ENCODE results near the gene DNAJB11.
A peak's percentile ranks its signal among the peaks of the same experiment; 100 is the strongest.
"Not testable (repeated sequence)": the region's sequence is repeated elsewhere in the genome, so short reads cannot be mapped to it uniquely, and the experiment has no call there.

The DNAJB11 gene

DNA sequence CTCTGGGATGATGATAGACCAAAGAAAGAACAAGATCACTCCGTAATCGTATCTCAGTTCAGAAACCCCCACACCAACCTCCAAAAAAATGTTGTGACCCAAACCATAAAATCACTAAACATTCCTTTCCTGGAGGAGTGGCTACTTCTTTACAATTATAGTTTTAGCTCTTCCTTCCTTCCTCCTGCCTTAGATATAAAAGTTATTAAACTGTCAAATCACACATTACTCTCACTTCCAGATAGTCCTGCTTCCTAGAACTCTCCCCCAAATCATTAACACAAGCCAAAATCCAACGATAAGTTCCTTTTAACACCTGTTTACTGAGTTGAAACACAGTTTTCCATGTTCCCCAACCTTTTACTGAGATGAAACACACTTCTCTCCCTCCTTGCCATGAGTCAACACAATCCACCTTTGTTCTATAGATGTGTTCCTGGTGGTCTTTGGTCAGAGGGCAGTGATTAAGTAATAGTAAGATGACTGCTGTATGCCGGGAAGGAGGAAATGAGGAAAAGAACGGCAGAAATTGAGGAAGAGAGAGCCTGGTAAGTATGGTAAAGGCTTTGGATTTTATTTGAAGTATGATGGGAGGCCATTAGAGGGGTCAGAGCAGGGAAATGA, 18.0 kb upstream of the DNAJB11 start:
- no peak for DNase-seq

DNA sequence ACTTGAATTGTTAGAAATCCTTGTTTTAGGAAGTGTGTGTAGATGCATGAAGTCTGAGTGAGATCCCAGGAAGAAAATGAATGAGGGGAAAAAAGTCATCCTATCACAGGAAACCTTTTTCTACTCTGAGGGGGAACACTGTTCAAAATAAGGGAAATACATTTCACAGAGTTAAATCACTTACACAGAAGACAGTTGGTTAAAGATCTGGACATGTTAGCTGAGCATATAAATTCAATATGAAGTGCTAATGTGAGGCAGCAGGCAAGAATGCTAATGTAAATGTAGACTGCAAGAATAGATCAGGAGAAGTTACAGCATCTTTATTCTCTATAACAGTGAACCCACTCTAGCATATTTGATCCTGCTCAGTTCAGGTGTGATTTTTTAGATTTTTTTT, 5.9 kb upstream of the DNAJB11 start:
- no peak for DNase-seq

DNA sequence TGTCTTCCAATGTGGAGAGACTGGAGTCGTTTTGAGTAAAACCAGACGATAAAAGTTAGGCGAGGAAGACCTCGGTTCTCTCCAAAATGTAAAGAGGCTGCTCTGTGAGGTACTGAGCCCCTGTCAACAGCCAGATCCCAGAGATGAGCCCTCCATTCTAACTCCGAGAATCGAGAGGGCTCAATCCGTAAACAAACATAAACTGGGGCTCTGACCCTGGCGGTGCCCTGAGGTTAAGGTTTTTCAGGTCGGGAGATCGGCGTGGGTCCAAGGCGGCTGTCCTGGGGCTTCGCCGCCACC, 3.8 kb upstream of the DNAJB11 start:
- DNase-seq = no peak

DNA sequence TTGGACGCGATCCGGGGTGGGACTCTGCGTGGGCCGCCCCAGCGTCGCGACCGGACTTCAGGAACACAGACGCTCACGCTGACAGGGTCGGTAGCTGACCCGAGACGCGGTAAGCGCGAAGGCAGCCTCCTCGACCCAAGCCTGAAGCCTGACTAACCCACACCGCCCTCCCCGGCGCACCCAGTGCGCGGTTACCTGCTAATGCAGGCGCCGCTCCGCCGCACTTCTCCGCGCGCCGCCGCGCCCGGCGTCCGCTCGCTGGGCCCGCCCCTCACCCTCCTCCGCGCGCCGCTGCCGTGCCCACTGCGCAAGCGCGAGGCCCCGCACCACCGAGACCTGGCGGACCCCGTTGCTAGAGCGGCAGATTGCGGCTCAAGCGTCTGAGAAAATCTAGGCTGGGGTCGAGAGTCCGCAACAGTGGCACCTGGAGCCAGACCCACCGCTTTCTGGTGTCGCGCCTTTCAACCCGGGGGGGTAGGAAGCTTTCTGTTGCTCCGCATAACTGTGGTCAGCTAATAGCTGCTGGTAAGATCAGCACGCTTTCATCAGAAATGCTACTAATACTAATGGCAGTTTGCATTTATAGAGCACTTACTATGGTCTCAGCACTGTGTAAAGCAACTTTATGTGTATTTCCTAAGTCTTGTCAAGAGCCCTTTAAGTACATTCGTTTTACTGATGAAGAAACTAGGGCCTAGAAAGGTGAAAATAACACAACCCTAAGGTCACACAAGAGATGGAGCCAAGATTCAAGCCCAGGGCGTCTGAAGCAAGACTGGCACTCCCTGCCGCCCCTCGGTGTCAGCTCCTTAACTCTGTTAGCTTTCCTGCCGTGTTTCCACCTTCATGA, 3.2 kb upstream of the DNAJB11 start, which contains the start of gene TBCCD1:
Gene TBCCD1 (minus strand): TSS at position 268 of the 850 bp plus-strand sequence. CDS start 3,010 bp downstream, outside the sequence.
- DNase-seq = peak; percentile 74

DNA sequence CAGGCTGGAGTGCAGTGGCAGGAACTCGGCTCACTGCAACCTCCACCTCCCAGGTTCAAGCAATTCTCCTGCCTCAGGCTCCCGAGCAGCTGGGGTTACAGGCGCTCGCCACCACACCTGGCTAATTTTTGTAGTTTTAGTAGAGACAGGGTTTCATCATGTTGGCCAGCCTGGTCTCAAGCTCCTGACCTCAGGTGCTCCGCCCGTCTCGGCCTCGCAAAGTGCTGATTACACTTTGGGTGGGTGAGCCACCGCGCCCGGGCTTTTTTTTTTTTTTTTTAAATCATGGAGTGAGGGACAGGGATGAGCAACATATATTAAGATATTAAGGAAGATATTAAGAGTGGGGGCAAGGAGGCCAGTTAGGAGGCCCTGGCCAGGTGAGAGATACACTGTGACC, 1.2 kb upstream of the DNAJB11 start:
- DNase-seq = not testable (repeated sequence)

DNA sequence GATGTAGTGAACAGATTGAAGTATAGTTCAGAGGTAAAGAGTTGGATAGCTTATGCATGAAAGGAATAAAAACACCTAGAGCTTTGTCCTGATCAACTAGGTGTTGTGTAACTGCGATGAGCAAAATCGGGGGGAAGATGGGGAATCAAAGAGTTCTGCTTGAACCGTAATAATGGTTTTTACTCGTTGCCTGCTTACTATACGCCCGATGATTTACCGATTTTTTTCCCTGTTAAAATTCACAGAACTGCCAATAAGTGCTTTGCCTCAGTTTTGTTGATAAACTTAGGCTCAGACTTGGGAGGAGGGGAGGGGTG, 783 bp upstream of the DNAJB11 start:
- no peak for DNase-seq

DNA sequence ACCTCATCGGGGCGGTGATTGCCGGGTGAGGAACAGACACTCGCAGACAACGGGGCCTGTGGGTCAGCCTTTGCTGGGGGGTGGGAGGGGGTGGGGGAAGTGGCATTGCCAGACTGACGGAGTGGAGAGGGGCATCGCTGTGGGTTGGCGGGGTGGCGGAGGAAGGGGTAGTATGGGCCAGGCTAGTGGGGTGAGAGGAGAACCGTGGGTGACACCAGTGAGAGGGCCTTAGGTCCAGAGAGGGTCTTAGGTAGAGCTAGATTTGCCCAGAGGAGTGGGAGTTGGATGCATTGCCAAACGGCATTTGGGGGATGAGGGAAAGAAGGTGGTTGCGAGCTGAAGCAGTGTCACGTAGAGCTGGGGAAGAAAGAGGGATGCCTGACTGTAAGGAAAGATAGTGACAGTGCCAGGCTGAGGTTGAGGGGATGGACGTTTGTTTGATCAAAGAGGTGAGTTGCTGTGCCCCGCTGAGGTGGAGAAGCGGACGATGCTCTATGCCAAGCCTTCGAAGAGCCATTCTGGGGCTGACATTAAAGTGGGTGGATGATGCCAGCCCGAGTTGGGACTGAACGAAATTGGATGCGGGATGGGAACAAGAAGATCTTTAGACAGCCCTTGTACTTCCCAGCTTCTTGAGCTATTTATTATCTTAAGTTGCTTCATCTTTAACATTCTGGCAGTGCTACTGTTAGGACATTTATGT, 572 bp downstream of the DNAJB11 start:
- DNase-seq = no peak

DNA sequence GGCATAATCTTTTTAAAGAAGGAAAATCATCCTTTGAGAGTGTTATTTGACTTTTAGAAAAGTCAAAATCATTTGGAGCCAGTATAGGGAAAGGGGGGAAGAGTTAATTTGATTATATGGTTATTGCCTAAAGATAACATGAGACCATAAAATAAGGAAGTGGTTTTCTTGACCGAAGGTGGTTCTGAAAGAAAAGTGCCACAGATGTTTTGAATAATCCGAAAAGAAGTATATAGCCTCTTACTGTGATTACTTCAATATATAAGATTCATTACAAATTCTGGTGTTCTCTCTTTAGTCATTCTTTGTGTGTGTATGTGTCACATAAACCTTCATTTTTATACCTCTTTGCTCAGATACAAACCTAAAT, 1.1 kb downstream of the DNAJB11 start:
- no peak for DNase-seq

DNA sequence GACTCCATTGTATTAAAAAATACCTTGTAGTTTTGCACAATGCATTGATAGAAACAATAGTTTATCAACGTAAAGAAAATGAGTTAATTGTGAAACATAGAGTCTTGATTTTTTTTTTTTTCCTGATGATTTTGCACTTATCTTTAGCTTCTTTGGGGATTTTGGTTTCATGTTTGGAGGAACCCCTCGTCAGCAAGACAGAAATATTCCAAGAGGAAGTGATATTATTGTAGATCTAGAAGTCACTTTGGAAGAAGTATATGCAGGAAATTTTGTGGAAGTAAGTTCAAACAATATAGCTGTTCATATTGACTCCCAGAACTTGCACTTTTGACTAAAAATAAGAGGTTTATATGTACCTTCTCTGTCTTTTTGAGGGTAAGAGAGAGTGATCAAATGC, 7.0 kb downstream of the DNAJB11 start:
- no peak for DNase-seq

DNA sequence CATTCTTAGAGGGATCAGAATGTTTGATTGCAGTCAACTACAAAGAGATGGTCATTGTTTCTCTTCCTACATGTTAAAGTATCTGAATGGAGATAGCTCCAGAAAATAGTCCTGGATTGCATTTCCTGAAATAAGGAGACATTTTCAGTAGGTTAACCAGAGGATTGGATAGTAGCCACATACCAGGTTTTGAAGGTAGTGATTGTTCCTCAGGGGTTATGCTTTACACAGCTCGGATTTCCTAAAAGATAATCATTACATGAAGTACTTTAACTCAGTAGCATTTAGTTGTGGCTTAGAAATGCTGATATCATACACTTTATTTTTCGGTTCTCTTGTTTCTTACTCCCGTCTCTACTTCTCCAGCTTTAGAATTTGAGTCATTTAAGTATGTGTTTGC, 10.3 kb downstream of the DNAJB11 start:
- no peak for DNase-seq

DNA sequence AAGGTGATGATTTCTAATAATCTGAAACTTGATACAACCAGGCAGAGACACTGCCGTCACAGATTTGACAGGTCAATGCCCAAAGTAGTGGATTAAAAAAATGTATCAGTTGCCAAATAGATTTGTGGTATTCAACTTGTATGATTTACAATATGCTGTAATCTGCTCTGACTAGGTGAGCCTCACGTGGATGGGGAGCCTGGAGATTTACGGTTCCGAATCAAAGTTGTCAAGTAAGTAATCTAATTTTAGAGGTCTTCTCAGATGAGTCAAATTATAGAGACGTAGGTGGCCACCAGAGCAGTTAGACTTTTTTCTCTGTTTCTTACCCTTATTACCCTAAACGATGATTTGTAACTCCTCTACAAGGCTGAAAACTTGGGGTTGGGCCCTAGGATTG, 12.0 kb downstream of the DNAJB11 start:
- no peak for DNase-seq

DNA sequence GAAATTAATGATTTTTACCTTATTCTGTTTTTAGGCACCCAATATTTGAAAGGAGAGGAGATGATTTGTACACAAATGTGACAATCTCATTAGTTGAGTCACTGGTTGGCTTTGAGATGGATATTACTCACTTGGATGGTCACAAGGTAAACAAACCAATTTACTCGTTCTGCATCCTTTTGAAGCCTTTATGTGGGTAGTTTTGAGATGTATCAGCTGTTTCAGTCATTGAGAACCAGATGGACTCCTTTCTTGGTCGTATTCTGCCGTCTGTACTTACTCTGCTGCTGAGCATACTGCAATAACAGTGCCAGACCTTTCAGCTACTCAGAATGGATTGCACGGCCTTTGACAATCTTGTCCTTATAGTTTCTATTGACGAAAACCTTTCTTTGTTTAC, 13.3 kb downstream of the DNAJB11 start:
- no peak for DNase-seq

DNA sequence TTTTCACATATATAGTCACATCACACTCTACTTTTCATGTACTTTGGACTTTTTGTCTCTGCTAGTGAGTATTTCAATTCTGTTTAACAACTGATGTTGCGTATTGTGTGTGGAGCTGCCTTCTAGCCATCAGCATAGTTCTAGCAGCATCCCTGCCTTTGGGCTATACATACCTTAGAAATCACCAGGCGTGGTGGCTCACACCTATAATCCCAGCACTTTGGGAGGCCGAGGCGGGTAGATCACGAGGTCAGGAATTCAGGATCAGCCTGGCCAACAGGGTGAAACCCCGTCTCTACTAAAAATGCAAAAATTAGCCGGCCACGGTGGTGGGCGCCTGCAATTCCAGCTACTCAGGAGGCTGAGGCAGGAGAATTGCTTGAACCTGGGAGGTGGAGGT, 15.7 kb downstream of the DNAJB11 start:
- DNase-seq = not testable (repeated sequence)

DNA sequence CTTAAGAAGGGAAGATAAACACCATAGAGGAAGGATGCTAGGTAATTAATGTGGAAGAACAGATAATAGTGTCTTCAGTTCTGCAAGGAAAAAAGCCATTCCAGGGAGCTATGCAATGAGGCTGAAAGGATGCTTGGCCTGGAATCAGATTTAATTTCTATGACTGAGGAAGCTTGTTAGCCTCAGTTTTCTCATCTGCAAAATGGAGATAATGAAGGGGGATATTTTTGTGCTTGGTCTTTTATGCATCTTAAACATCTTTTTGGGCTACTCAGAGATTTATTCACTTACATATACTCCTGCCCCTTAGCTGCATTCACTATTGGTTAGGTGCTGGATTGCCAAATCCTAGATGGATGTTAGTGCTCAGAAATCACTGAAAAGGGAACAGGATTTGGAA, 16.7 kb downstream of the DNAJB11 start:
- no peak for DNase-seq

DNA sequence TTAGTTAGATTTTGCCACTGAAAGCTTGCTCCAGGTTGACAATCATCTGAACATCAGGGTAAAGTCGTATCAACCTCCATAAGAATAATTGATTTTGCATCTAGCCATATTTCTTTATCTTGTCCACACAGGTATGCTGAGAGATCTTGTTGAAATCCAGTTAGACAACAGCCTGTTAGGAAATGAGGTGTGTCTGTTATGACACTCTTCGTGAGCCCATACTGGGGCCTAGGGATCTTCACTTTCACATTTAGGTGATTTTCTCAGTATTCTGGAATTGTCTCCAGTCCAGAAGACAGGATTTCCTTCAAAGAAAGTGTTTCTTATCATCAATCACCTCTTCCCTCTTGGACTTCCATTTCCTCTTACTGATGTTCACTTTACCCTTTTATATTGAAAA, 18.1 kb downstream of the DNAJB11 start:
- DNase-seq = no peak

DNA sequence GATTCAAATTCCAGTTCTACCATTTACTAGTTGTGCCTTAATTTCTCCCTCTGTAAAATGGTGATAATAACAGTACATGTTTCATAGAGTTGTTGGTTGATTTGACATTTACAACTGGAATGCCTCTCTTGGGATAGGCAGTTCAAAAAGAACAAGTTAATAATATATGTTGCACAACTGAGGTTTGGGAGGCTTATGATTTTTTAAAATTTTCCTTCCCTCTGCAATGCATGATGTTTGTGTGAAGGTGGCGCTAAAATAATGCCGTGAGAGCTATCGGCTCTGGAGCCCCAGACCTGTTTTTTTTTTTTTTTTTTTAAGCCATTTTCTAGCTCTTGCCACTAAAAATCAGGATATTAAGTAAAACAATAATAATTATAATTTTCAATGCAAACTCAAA, 18.6 kb downstream of the DNAJB11 start:
- no peak for DNase-seq

DNA sequence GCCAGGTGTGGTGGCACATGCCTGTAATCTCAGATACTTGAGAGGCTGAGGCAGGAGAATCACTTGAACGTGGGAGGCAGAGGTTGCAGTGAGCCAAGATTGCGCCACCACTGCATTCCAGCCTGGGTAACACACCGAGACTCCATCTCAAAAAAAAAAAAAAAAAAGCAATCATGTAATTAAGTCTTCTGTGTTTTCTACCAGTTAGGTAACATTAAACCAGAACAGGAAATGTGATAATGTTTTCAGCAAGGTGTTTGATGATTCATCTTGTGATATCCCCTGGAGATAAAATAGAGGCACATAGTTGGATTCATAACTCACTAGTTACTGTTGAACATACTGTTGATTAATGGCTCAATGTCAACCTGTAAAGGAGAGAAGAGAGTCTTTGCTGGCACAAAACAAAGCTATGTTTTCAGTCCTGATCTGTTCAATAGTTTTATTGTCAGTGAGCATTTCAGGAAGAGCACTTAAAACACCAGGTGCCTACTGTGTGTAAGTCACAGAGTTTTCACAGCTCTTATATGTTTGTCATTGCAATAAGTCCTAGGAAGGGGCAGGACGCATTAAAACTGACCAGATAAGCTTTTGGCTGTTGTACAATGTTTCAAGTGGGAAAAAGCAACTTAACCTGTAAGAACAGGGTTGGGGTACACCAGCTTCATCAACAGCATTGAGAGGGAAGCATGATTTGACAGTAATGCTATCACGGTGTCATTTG, 19.5 kb downstream of the DNAJB11 start:
- peak; percentile 38 for DNase-seq

DNA sequence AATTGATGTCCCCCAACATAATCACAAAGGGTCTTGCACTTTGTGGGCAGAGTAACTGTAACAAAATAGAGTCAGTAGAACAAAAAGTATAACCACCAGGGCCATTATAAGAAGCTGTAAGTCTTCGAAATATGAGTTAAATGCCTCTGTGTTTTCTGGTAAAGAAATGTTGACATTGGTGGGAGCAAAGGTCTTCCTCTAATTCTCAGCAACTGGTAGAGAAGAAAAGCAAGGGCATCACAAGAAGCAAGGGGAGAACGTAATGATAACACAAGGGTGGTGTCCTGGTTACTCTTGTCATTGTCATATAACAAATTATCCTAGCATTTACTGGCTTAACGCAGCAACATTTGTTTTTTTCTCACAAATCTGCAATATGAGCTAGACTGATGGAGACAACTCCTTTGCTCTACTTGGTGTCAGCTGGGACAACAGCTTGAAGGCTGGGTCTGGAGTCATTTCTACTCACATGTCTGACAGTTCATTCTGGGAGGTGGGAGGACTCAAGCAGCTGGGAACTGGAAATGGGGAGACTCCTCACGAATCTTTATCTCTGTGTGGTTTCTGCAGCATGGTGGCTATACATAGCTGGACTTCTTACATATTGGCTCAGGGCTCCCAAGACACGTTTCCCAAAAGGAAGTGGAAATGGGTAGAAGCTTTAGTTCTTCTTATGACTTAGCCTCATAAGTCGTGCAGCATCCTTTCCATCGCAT, 20.2 kb downstream of the DNAJB11 start:
- DNase-seq = no peak

DNA sequence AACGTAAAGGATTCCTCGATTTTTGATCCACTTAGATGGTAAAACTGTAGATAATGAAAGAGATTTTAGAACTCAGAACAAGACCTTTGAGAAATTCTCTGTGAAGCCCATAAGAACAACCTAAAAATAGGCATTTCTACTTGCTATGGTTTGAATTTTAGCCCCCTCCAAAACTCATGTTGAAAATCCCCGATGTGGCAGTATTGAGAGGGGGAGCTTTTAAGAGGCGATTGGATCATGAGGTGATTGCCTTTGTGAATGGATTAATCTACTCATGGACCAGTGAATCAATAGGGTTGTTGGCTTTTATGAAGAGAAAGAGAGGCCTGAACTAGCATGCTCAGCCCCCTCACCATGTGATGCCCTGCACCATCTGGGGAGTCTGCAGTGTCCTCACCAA, 22.2 kb downstream of the DNAJB11 start:
- DNase-seq = no peak

DNA sequence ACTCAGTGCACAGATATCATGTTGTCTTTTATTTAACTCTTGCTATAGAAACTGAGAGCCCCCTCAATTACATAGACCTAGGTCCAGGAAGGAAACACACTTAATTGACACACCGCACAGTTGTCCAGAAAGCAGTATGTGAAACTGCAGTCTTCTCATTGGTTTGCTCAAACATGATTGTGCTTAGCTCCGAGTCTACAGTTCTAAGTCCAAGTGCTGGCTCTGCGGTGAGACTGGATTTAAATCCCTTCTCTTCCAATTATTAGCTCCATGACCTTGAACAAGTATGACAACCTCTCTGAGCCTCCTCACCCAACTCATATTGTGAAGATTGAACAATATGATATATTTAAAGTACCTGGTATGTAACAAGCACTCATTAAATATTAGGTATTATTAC, 23.3 kb downstream of the DNAJB11 start:
- no peak for DNase-seq

DNA sequence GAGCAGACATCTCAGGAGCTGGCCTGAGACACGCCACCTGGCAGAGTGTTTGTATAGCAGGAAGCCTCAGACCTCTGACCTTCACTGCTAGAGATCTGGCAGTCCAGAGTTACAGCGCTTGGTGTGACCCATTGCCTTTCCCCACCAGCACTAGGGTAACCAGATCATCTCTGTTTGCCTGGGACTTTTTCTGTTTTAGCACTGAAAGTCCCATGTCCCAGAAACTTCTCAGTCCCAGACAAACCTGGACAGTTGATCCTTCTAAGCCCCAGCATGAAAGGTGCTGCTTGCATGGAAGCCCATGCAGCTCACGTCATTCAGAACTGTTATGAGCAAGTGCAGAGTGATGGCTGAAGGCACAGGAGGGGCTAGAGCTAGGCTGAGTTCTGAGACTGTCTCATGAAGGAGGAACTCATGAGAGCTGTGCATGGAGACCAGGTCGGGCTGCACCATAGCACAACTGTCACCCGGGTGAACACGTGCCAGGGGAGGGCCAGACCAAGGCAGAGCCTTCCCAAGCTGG, 24.1 kb downstream of the DNAJB11 start:
- DNase-seq = no peak

DNA sequence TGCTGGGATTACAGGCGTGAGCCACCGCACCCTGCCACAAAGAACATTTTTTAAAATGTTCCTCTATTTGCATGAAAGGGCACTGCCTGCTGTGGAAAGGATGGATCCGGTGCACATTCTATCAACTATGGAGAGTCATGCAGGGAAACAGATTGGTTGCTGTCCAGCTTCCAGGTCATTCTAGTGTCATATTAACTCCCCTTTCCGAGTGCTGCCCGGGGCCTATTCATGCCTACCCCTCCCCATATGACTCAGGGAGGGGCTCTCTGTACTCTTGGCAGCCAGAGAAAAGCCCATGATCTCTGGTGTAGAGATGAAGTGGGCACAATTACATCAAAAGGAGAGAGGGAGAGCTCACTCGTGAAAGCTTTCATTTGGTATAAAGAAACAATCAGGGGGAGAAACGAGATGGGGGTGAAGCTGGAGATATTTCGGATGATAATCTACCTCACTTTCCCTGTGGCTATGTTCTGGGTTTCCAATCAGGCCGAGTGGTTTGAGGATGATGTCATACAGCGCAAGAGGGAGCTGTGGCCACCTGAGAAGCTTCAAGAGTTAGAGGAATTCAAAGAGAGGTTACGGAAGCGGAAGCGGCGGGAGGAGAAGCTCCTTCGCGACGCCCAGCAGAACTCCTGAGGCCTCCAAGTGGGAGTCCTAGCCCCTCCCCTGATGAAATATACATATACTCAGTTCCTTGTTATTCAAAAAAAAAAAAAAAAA, 26.2 kb downstream of the DNAJB11 start:
- no peak for DNase-seq
